ENCODE data around the gene CATSPERB.
"Not testable (repeated sequence)": the region's sequence is repeated elsewhere in the genome, so short reads cannot be mapped to it uniquely, and the experiment has no call there.

CATSPERB gene

DNA sequence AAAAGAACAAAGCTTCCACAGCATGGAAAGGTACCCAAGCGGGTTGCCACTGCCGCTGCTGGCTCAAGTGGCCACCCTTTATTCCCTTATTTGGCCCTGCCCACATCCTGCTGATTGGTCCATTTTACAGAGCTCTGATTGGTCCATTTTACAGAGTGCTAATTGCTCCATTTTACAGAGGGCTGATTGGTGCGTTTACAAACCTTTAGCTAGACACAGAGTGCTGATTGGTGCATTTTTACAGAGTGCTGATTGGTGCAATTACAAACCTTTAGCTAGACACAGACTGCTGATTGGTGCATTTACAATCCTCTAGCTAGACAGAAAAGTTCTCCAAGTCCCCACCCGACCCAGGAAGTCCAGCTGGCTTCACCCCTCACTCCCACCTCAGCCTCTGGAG, 164.1 kb downstream of the CATSPERB start:
- no CpG with 5 or more reads among the region's 4 CpGs for WGBS (ENCODE audit: insufficient coverage, insufficient read length)
- H3K4me3 ChIP-seq (ENCODE audit: low read length); DNase-seq (ENCODE audit: low read depth, low spot score); H3K27ac ChIP-seq (ENCODE audit: low read length); H3K4me1 ChIP-seq (ENCODE audit: control insufficient read depth, insufficient read depth, low read length); H3K9me3 ChIP-seq (ENCODE audit: control insufficient read depth, insufficient read depth, low read length); H3K27me3 ChIP-seq (ENCODE audit: control insufficient read depth, insufficient read depth, low read length); H3K36me3 ChIP-seq (ENCODE audit: control insufficient read depth, insufficient read depth, low read length): not testable (repeated sequence)

DNA sequence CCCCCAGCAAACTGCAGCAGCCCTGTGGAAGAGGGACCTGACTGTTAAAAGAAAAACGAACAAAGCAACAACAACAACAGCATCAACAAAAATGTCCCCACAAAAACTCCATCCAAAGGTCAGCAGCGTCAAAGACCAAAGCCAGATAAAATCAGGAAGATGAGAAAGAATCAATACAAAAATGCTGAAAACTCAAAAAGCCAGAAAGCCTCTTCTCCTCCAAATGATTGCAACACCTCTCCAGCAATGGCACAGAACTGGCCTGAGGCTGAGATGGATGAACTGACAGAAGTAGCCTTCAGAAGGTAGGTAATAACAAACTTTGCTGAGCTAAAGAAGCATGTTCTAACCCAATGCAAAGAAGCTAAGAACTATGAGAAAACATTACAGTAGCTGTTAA, 176.4 kb downstream of the CATSPERB start:
- Histone ChIP-seq H3K27ac (ENCODE audit: low read length) (no peak overlapping the region), H3K36me3 (ENCODE audit: control insufficient read depth, insufficient read depth, low read length) (no peaks in the 10 kb centered on the region), H3K9me3 (ENCODE audit: control insufficient read depth, insufficient read depth, low read length) (no peaks in the 10 kb centered on the region), H3K27me3 (ENCODE audit: control insufficient read depth, insufficient read depth, low read length) (no peaks in the 10 kb centered on the region), H3K4me1 (ENCODE audit: control insufficient read depth, insufficient read depth, low read length) (no peaks in the 10 kb centered on the region), H3K4me3 (ENCODE audit: low read length) (no peak overlapping the region)
- no peak for DNase-seq (ENCODE audit: low read depth, low spot score)
- no CpG with 5 or more reads among the region's 2 CpGs for WGBS (ENCODE audit: insufficient coverage, insufficient read length)

- DNase-seq (ENCODE audit: low read depth, low spot score), result no peak
- Histone ChIP-seq H3K27ac (ENCODE audit: low read length) (no peak overlapping the region), H3K9me3 (ENCODE audit: control insufficient read depth, insufficient read depth, low read length) (no peaks in the 10 kb centered on the region), H3K4me3 (ENCODE audit: low read length) (no peak overlapping the region), H3K36me3 (ENCODE audit: control insufficient read depth, insufficient read depth, low read length) (no peaks in the 10 kb centered on the region), H3K4me1 (ENCODE audit: control insufficient read depth, insufficient read depth, low read length) (no peaks in the 10 kb centered on the region), H3K27me3 (ENCODE audit: control insufficient read depth, insufficient read depth, low read length) (no peaks in the 10 kb centered on the region)
- WGBS (ENCODE audit: insufficient coverage, insufficient read length), result no CpG with 5 or more reads among the region's 11 CpGs
These were observed 177.2 kb downstream of the CATSPERB start for GRCh38 chr14:91554535-91555332.

DNA sequence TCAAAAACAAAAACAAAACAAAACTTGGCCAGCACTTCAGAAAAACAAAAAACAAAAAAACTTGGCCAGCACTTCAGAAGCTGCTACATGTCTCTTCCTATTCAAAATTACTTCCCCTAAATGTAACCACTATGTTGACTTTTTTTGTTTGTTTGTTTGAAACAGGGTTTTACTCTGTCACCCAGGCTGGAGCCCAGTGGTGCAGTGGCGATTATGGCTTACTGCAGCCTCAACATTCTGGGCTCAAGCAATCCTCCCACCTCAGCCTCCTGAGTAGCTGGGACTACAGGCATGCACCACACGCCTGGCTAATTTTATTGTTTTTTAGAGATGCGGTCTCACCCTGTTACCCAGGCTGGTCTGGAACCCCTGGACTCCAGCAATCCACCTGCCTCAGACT, 183.8 kb downstream of the CATSPERB start:
- DNase-seq (ENCODE audit: low read depth, low spot score), result no peak
- Histone ChIP-seq H3K27me3 (ENCODE audit: control insufficient read depth, insufficient read depth, low read length) (no peaks in the 10 kb centered on the region), H3K9me3 (ENCODE audit: control insufficient read depth, insufficient read depth, low read length) (no peaks in the 10 kb centered on the region), H3K4me1 (ENCODE audit: control insufficient read depth, insufficient read depth, low read length) (no peaks in the 10 kb centered on the region), H3K4me3 (ENCODE audit: low read length) (no peak overlapping the region), H3K36me3 (ENCODE audit: control insufficient read depth, insufficient read depth, low read length) (no peaks in the 10 kb centered on the region), H3K27ac (ENCODE audit: low read length) (no peak overlapping the region)
- WGBS (ENCODE audit: insufficient coverage, insufficient read length), result no CpG with 5 or more reads among the region's 3 CpGs

- H3K4me1 ChIP-seq (ENCODE audit: control insufficient read depth, insufficient read depth, low read length), result no peaks in the 10 kb centered on the region
- H3K27ac ChIP-seq (ENCODE audit: low read length), result no peak overlapping the region
- H3K36me3 ChIP-seq (ENCODE audit: control insufficient read depth, insufficient read depth, low read length), result no peaks in the 10 kb centered on the region
- no peak overlapping the region for H3K4me3 ChIP-seq (ENCODE audit: low read length)
- no CpG with 5 or more reads among the region's 5 CpGs for WGBS (ENCODE audit: insufficient coverage, insufficient read length)
- no peaks in the 10 kb centered on the region for H3K9me3 ChIP-seq (ENCODE audit: control insufficient read depth, insufficient read depth, low read length)
- no peaks in the 10 kb centered on the region for H3K27me3 ChIP-seq (ENCODE audit: control insufficient read depth, insufficient read depth, low read length)
- DNase-seq (ENCODE audit: low read depth, low spot score), result no peak
These were observed 185.8 kb downstream of the CATSPERB start for GRCh38 chr14:91545946-91546716.

GRCh38 chr14:91545204-91545603, 186.7 kb downstream of the CATSPERB start:
- no peak overlapping the region for H3K4me3 ChIP-seq (ENCODE audit: low read length)
- no peaks in the 10 kb centered on the region for H3K9me3 ChIP-seq (ENCODE audit: control insufficient read depth, insufficient read depth, low read length)
- no peak for DNase-seq (ENCODE audit: low read depth, low spot score)
- no peak overlapping the region for H3K27ac ChIP-seq (ENCODE audit: low read length)
- H3K36me3 ChIP-seq (ENCODE audit: control insufficient read depth, insufficient read depth, low read length), result no peaks in the 10 kb centered on the region
- no peaks in the 10 kb centered on the region for H3K27me3 ChIP-seq (ENCODE audit: control insufficient read depth, insufficient read depth, low read length)
- no peaks in the 10 kb centered on the region for H3K4me1 ChIP-seq (ENCODE audit: control insufficient read depth, insufficient read depth, low read length)

DNA sequence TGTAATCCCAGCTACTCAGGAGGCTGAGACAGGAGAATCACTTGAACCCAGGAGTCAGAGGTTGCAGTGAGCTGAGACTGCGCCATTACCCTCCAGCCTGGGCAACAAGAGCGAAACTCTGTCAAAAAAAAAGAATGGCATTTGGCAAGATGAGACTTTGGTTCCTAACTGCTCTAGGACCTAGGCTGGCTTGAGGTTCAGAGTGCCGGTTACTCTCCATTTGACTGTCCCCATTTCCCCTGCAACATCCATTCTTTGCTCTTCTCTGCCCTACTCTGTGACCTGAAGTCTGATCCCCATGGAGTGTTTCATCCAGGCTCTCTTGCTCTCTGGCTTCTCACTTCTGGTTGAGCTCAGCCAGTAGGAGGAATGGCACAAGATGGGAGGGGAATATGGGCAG, 195.6 kb downstream of the CATSPERB start:
- Histone ChIP-seq H3K36me3 (ENCODE audit: control insufficient read depth, insufficient read depth, low read length) (no peaks in the 10 kb centered on the region), H3K4me3 (ENCODE audit: low read length) (no peak overlapping the region), H3K4me1 (ENCODE audit: control insufficient read depth, insufficient read depth, low read length) (no peaks in the 10 kb centered on the region), H3K9me3 (ENCODE audit: control insufficient read depth, insufficient read depth, low read length) (no peaks in the 10 kb centered on the region), H3K27ac (ENCODE audit: low read length) (no peak overlapping the region), H3K27me3 (ENCODE audit: control insufficient read depth, insufficient read depth, low read length) (no peaks in the 10 kb centered on the region)
- WGBS (ENCODE audit: insufficient coverage, insufficient read length), result no CpG with 5 or more reads among the region's 3 CpGs
- no peak for DNase-seq (ENCODE audit: low read depth, low spot score)

DNA sequence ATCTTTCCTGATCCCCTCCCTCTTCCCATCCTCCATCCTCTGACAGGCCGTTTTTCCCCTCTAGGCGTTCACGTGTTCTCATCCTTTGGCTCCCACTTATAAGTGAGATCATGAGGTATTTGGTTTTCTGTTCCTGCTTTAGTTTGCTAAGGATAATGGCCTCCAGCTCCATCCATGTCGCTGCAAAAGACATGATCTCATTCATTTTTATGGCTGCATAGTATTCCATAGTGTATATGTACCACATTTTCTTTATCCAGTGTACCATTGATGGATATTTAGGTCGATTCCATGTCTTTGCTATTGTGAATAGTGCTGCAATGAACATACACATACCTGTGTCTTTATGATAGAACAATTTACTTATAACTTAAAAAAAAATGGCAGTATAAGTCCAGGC, 197.8 kb downstream of the CATSPERB start:
- not testable (repeated sequence) for H3K4me1 ChIP-seq (ENCODE audit: control insufficient read depth, insufficient read depth, low read length); H3K4me3 ChIP-seq (ENCODE audit: low read length); H3K36me3 ChIP-seq (ENCODE audit: control insufficient read depth, insufficient read depth, low read length); H3K27me3 ChIP-seq (ENCODE audit: control insufficient read depth, insufficient read depth, low read length); H3K9me3 ChIP-seq (ENCODE audit: control insufficient read depth, insufficient read depth, low read length); H3K27ac ChIP-seq (ENCODE audit: low read length); DNase-seq (ENCODE audit: low read depth, low spot score)
- WGBS (ENCODE audit: insufficient coverage, insufficient read length), result no CpG with 5 or more reads among the region's 5 CpGs

- no peaks in the 10 kb centered on the region for H3K9me3 ChIP-seq (ENCODE audit: control insufficient read depth, insufficient read depth, low read length)
- no peak overlapping the region for H3K27ac ChIP-seq (ENCODE audit: low read length)
- DNase-seq (ENCODE audit: low read depth, low spot score), result no peak
- no CpG with 5 or more reads among the region's 3 CpGs for WGBS (ENCODE audit: insufficient coverage, insufficient read length)
- no peaks in the 10 kb centered on the region for H3K27me3 ChIP-seq (ENCODE audit: control insufficient read depth, insufficient read depth, low read length)
- no peaks in the 10 kb centered on the region for H3K36me3 ChIP-seq (ENCODE audit: control insufficient read depth, insufficient read depth, low read length)
- H3K4me1 ChIP-seq (ENCODE audit: control insufficient read depth, insufficient read depth, low read length), result no peaks in the 10 kb centered on the region
- no peak overlapping the region for H3K4me3 ChIP-seq (ENCODE audit: low read length)
These were observed 198.3 kb downstream of the CATSPERB start for GRCh38 chr14:91533623-91534022.

Data from iPS DF 6.9 (cell line).